Adrenal gland (tissue), 5 donors: Measurements from ENCODE around the gene PHKG1.

Source experiments
- CTCF ChIP-seq, 6 experiments: fragments of 450-650 bp in 4 of 6; fragments of 200-600 bp in 2 of 6; sonication (generic) in 1 of 6; IDR thresholded peaks; 1 replicate in 5 of 6; 2 replicates in 1 of 6; pipeline versions ENCODE4 v1.5.1 to v1.8.0; 2016 to 2021; ENCODE audit warnings: antibody characterized with exemption in 6 of 6, mild to moderate bottlenecking in 2 of 6, moderate library complexity in 1 of 6
- POLR2A ChIP-seq, 2 donors: fragments of 450-650 bp; IDR thresholded peaks; one replicate each; pipeline ENCODE4 v1.6.1; 2017; ENCODE audit warnings: antibody characterized with exemption in 2 of 2, mild to moderate bottlenecking in 2 of 2, moderate library complexity in 1 of 2
- donor health status: DM: no; HTN: no; CAD: no.

GRCh38 chr7:56046721-56047445, 45.9 kb downstream of the PHKG1 start:
- no peak for TF ChIP-seq CTCF (IDR thresholded peaks at IDR 0.05)
- no peak for TF ChIP-seq POLR2A (IDR thresholded peaks at IDR 0.05)
